ENCODE measurements around the gene CAV2.

DNA sequence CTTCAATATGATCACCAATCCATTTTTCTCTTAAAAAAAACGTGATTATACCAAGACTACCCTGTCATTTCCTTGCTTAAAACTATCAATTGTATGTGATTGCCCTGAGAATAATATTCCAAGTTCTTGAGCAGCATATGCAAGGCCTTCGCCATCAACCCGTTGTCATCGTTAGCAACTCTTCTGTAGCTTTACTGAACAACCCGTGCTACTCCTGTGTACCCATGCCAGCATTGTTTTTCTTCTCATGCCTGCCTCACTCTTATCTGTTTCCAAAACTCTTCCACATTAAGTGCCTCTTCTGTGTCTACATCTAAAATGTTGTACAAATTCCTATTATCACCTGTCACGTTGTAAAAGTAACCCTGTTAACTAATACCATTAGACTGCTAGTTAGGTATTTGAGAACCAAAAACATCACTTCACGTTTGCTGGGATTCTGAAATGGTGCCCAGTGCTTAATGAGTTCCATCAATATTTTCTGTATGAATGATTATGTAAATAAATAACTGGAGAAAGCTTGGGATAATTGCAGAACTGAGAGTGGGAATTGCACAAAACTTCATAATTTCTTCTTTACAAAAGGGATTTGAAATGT, 10.5 kb downstream of the CAV2 start:
- TF ChIP-seq, protein P1, sequence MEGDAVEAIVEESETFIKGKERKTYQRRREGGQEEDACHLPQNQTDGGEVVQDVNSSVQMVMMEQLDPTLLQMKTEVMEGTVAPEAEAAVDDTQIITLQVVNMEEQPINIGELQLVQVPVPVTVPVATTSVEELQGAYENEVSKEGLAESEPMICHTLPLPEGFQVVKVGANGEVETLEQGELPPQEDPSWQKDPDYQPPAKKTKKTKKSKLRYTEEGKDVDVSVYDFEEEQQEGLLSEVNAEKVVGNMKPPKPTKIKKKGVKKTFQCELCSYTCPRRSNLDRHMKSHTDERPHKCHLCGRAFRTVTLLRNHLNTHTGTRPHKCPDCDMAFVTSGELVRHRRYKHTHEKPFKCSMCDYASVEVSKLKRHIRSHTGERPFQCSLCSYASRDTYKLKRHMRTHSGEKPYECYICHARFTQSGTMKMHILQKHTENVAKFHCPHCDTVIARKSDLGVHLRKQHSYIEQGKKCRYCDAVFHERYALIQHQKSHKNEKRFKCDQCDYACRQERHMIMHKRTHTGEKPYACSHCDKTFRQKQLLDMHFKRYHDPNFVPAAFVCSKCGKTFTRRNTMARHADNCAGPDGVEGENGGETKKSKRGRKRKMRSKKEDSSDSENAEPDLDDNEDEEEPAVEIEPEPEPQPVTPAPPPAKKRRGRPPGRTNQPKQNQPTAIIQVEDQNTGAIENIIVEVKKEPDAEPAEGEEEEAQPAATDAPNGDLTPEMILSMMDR (conservative IDR thresholded peaks at IDR 0.05): no peak
- no peak for TF ChIP-seq ZFX (IDR thresholded peaks at IDR 0.05)
